GM21423 (cell line): Measurements from ENCODE around the gene SLC29A4.
"Not testable (repeated sequence)": the region's sequence is repeated elsewhere in the genome, so short reads cannot be mapped to it uniquely, and the experiment has no call there.

Experiments used
- ATAC-seq: cut with Tn5 transposase; IDR thresholded peaks from one replicate; pipeline ENCODE4 v1.9.1; 2021; ENCODE audit warnings: mild to moderate bottlenecking, moderate library complexity; ENCODE audit not compliant: unreplicated experiment

The SLC29A4 gene

DNA sequence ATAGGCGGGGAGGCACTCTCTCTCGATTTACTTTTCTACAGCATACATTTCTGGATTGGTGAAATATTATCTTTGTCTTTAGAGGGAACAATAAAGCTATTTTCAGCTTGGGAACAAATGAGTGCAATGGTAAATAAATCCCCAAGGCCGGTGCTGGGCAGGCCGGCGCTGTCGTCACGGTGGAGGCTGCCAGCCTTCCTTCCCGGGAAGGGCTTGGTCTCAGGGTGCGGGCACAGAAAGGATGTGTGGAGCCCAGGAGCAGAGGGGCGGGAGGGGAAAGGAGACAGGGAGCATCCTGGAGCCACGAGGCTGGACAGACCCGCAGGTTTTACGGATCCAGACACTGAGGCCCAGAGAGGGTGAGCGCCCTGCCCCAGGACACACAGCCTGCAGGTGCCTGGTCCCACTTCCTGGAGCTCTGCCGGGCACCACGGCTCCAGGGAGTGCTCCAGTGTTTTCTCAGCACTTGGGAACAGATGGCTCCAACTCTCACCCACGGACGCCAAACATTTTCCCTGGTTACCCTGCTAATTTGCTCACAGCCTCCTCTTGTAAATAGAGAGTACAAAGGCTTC is 8.8 kb upstream of the SLC29A4 start:
- not testable (repeated sequence) for ATAC-seq

- no peak for ATAC-seq
Measured at GRCh38 chr7:5274441-5274840, 8.3 kb upstream of the SLC29A4 start.

DNA sequence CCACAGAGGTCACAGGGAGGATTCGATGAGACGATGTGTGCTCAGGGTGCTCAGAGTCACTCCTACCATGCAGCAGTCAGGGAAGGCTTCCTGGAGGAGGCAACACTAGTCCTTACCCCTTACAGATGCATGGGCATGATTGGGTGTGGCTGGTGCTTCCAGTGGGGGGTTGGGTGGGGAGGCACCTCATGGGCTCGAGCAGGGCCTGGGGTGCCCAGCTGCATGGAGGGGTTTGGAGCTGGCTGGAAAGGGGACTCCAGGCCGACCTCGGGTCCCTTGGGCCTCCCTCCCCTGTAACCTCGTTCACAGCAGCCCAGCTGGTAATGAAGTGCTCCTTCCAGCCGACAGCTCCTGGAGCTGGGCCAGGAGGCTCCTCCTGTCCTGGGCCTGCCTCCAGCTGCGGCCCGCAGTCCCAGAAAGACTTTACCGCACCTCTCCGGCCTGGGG is 7.7 kb upstream of the SLC29A4 start:
- not testable (repeated sequence) for ATAC-seq

DNA sequence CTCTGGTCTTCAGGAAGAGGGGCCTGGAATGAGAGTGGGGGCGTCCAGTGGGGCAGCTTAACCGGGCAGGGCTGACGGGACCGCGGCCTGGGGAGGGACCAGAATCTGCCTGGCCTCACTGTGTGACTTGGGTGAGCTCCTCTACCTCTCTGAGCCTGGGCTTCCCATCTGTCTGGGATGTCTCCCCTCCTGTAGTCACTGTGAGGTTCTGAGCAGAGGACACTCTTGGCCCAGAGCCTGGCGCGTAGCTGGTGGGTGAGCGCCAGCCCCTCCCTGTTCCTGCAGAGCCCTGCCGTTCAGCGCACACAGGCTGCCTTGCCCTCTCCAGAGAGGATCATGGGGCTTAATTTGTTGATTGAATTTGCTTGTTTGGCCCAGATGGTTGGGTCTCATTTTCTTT is 7.2 kb upstream of the SLC29A4 start:
- not testable (repeated sequence) for ATAC-seq

DNA sequence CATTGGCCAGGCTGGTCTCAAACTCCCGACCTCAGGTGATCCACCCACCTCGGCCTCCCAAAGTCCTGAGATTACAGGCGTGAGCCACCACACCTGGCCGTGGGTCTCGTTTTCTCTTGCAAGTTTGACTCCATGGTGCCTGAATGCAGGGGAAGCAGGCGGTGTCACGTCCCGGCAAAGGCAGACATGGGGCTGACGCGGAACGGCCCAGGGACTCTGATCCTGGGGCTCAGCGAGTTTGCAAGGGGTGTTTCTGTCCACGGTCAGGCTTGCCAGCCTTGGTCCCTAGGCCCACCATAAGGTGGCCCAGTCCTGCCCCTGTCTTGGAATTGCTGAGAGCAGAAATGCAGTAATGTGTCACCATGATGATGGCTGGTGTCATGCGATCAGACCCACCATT is 6.6 kb upstream of the SLC29A4 start:
- not testable (repeated sequence) for ATAC-seq

DNA sequence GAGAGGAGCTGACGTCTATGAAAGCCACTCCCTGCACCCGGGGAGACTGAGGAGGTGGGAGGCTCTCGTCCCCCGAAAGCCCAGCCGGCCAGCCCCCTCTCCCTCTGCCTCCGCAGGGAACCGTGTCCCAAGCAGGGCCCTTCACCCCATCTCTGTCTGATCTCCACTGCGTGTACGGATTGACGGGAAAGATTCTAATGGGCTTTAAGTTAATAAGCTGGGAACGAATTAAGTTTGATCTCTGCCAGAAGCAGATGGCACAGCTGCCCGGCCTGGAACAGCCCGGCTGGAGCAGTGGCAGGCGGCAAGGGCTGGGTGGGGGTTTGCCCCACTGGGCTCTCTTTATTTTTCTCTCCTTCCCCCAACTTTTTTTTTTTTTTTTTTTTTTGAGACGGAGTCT is 6.1 kb upstream of the SLC29A4 start:
- ATAC-seq: no peak

- ATAC-seq: no peak
Measured at GRCh38 chr7:5278766-5279165, 4.0 kb upstream of the SLC29A4 start.

- ATAC-seq: no peak
Measured at GRCh38 chr7:5279734-5280133, 3.0 kb upstream of the SLC29A4 start.

GRCh38 chr7:5281598-5282500 is 894 bp upstream of the SLC29A4 start:
- ATAC-seq: not testable (repeated sequence)

DNA sequence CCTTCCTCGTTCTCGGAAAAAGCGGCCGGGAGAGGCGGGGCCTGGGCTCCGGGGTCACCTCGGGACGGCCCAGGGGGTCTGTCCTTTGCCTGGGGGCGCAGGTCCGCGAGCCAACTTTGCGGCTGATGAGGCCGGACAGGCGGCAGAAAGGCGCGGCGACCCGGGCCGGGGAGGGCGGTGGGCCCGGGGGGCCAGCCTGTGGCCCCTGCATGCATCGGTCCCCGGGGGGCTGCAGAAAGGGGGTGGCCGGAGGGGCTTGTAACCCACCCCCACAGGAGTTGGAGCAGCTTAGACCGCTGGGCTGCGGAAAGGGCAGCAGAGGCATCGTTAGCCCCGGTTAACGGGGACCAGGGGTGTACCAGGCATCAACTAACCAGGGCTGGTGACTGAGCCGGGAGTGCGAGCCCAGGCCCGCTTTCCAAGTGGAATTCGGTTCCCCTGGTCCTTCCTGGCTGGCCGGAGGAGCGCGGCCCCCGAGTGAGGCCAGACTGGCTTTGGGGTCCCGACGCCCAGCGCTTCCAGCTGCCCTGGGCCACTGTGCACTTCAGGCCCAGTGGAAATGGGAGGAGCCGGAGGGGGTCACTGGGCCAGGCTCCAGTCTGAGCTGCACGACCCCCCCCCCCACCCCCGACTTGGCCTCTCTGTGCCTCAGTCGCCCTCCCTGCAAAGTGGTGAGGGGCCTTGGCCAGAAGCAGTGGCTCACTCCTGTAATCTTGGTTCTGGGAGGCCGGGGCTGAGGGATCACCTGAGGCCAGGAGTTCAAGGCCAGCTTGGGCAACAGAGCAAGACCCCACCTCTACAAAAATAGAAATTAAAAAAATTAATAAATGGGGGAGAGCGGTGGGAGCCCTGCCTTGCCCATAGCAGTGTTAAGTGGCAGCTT is 919 bp downstream of the SLC29A4 start:
- ATAC-seq: no peak

DNA sequence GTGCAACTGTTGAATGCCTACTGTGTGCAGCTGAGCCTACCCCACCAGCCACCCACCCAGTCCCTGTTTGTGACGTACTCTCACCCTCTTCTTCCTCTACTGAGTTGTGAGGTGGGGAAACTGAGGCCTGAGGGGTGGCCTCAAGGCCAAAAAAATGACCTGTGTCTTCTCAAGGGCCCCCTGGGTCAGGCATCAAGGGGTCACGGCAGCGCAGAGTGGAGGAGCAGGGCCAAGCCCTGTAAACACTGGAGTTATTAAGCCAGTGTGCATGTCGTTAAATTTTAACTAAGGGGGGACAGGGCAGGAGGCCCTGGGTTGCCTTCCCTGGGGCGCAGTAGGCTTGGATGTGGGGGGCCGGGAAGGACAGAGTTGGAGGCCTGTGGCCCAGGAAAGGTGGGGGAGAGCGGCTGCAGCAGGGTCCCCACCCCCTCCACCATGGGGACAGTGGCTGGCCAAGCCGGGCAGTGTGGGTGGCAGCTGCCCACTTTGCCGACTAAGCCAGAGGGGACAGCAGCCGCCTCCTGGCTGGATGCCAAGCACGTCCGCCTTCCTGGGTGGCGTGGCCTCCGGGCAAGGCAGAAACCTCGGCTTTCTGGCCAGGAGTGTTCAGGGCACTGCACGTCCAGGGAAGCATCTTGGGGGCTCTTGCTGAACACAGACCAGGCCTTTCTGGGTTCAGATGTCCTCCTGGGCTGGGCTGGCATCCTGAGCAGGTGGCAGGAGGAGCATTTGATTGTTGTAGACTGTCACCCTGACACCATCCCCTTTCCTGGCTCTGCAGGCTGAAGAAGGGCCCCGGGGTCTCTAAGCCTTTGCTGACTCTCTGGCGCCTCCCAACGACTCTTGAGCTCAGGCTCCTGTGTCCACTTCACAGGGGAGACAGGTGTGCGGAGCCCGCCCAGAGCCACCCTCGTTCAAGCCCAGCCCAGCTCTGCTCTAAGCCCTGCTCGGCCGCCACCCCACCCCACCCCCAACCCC is 1.9 kb downstream of the SLC29A4 start:
- ATAC-seq: no peak

DNA sequence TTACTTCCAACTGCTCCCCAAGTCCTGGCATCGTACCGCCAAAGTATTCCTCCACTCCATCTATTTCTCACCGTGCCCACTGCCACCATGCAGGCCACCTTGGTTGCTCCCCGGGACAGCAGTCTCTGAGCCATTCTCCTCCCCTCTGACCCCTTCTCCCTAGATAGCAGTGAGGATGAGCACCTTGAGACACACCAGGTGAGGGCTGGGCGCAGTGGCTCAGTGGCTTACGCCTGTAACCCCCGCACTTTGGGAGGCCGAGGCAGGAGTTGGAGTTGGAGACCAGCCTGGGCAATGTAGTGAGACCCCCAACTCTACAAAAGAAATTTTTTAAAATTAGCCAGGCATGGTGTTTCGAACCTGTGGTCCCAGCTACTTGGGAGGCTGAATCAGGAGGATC is 4.2 kb downstream of the SLC29A4 start:
- no peak for ATAC-seq

DNA sequence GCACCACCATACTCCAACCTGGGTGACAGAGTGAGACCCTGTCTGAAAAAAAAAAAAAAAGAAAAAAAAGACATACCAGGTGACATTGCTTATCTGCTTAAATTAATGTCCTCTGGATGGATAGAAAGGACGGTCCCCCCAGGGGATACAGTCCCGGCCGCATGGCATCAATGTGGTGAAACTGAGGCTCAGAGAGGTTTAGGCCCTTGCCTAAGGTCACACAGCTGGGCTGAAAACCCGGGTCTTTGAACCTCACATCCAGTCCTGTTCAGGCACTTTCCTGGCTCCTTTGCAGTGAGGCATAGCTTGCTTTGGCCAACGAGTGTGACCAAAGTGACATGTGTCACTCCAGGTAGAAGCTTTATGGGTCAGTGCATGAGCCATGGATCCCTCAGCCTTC is 4.6 kb downstream of the SLC29A4 start:
- ATAC-seq: not testable (repeated sequence)

- ATAC-seq: no peak
Measured at GRCh38 chr7:5287802-5288201, 5.1 kb downstream of the SLC29A4 start.

GRCh38 chr7:5288560-5288959 is 5.8 kb downstream of the SLC29A4 start:
- ATAC-seq: not testable (repeated sequence)

- ATAC-seq: no peak
Measured at GRCh38 chr7:5289355-5289754, 6.6 kb downstream of the SLC29A4 start.

DNA sequence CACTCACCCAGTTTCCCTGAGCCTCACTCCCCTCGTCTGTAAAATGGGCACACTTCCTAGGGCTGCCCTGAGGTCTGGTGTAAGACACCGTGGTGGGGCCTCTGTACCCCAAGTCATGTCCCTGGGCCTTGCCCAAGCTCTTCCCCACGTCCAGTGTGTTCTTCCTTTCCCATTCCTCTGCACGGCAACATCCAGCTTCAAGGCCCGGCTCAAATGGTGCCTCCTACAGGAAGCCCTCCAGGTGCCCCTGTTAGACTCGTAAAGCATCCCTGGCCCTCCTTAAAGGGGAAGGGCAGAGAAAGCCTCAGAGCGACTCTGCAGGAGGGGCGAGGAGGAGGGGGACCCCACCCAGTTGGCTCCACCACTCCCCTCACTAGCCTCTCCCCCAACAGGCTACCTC is 8.6 kb downstream of the SLC29A4 start:
- no peak for ATAC-seq

- ATAC-seq: not testable (repeated sequence)
Measured at GRCh38 chr7:5291711-5292335, 9.1 kb downstream of the SLC29A4 start.

DNA sequence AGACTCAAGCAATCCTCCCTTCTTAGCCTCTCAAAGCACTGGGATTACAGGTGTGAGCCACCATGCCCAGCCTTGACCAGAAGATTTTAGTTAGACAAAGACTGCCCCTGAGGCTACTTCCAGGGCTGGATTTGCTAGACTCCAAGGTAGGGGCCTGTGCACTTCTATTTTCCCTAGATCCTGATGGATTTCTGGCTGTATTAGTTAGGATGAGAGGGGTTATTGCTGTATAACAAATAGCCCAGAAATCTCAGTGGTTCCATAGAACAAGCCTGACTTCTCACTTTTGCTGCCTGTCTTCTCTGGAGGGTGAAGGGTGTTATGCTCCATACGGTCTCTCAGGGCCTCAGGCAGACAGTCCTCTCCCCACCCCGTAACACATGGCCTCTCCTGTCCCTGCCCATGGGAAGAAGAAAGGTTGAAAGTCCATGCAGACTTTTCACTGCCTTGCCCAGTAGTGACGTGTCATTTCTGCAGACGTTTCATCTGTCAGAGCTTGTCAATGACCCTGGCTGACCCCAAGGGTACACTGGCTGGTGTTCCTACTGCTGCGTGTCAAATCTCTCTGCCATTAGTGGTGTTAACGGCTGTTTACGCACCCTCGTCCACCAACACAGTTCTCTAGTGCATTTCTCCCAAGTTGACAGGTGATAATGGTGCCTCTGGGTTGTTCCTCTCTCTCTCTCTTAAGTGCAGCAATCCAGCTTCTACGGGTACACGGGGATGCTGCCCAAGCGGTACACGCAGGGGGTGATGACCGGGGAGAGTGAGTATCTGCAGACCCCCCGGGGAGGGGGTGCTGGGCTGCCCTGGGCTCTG is 11.6 kb downstream of the SLC29A4 start:
- ATAC-seq: no peak
